HepG2 (cell line): ENCODE results near the gene PDPR. TPM values are rescaled to one million over a fixed set of nuclear protein-coding genes. Genes with fewer than 3 reads are reported as not detected.
"Not testable (repeated sequence)": the region's sequence is repeated elsewhere in the genome, so short reads cannot be mapped to it uniquely, and the experiment has no call there.

ENCODE experiments used
- ATAC-seq: fragments of 200-7000 bp; cut with Tn5 transposase; 3 replicates; pipeline ENCODE4 v1.9.1; 2020; ENCODE audit warnings: mild to moderate bottlenecking, moderate library complexity
- BruUV-seq: library from RNA; stranded (reverse); fragments of 400-500 nt; replicated peaks from 2 replicates; lab custom pipeline; 2021; lab: Mats Ljungman, UMichigan
- CTCF ChIA-PET: fragments of 300-600 bp; formaldehyde crosslinking; extraction: SDS; loops from one replicate; lab custom pipeline; 2021; ENCODE audit warnings: low total read pairs, inconsistent platforms, low intra/inter-chr PET ratio; lab: Yijun Ruan, JAX
- POLR2A ChIA-PET: fragments of 350-600 bp; sonication (Branson Sonifier 250); formaldehyde crosslinking; loops from one replicate; lab custom pipeline; 2020; ENCODE audit warnings: antibody characterized with exemption, inconsistent platforms; lab: Yijun Ruan, JAX
- DNase-seq: peaks from one replicate; pipeline ENCODE4 v3.0.0-alpha.2; 2015; ENCODE audit warnings: low spot score
- FAIRE-seq: peaks from 3 replicates; lab custom pipeline; 2011; peaks lifted over from hg19 to GRCh38; lab: Jason Lieb, UNC
- H2AFZ ChIP-seq: one replicate; pipeline ENCODE4 v1.6.1; 2011; ENCODE audit warnings: low read length, inconsistent platforms
- H3K27ac ChIP-seq: fragments of 300-600 bp; 3 replicates; pipeline ENCODE4 v1.8.0; 2011; ENCODE audit warnings: mixed run types, mild to moderate bottlenecking, mixed read lengths, low read length, inconsistent platforms; ENCODE audit not compliant: insufficient read depth; ENCODE audit errors: extremely low read length
- H3K27me3 ChIP-seq, 2 experiments: fragments of 200-600 bp in 1 of 2; 2 replicates in 1 of 2; 3 replicates in 1 of 2; pipeline versions ENCODE4 v1.6.0 to v1.8.0; 2011; ENCODE audit warnings: low read length in 2 of 2, mild to moderate bottlenecking in 2 of 2, moderate library complexity in 2 of 2, inconsistent platforms in 1 of 2; ENCODE audit not compliant: insufficient read depth in 2 of 2, control insufficient read depth in 1 of 2
- H3K36me3 ChIP-seq, 2 experiments: fragments of 200-600 bp in 1 of 2; replicated peaks in 1 of 2; 2 replicates in 1 of 2; 3 replicates in 1 of 2; pipeline versions ENCODE4 v1.5.1 to v1.8.0; 2011; ENCODE audit warnings: low read length in 2 of 2, inconsistent platforms in 1 of 2; ENCODE audit not compliant: insufficient read depth in 2 of 2, control insufficient read depth in 1 of 2
- H3K4me1 ChIP-seq: 2 replicates; pipeline ENCODE4 v1.5.1; 2012; ENCODE audit warnings: low read length, inconsistent platforms; ENCODE audit not compliant: insufficient read depth
- H3K4me2 ChIP-seq: 2 replicates; pipeline ENCODE4 v1.6.0; 2011; ENCODE audit warnings: low read depth, low read length, inconsistent platforms
- H3K4me3 ChIP-seq, 3 experiments: fragments of 200-600 bp in 1 of 3; sonication (generic), shearing (Covaris generic) in 1 of 3; replicated peaks in 1 of 3; 2 replicates each; pipeline ENCODE4 v1.5.1; 2011 to 2016; ENCODE audit warnings: low read length in 3 of 3, inconsistent platforms in 2 of 3, low read depth in 2 of 3, mild to moderate bottlenecking in 2 of 3, control low read depth in 1 of 3, mixed read lengths in 1 of 3; ENCODE audit not compliant: insufficient read depth in 1 of 3
- H3K79me2 ChIP-seq: one replicate; pipeline ENCODE4 v1.6.1; 2011; ENCODE audit warnings: low read length, inconsistent platforms; ENCODE audit not compliant: insufficient read depth
- H3K9ac ChIP-seq: 2 replicates; pipeline ENCODE4 v1.6.0; 2011; ENCODE audit warnings: mild to moderate bottlenecking, low read depth, low read length, inconsistent platforms; ENCODE audit not compliant: insufficient read depth
- H3K9me3 ChIP-seq: 2 replicates; pipeline ENCODE4 v1.5.1; 2012; ENCODE audit warnings: mild to moderate bottlenecking, low read length
- H4K20me1 ChIP-seq: 2 replicates; pipeline ENCODE4 v1.6.0; 2011; ENCODE audit warnings: inconsistent platforms, mild to moderate bottlenecking, low read length, moderate library complexity; ENCODE audit not compliant: insufficient read depth
- GABPB1 ChIP-seq: IDR thresholded peaks from 2 replicates; pipeline ENCODE4 v1.6.1; 2016; ENCODE audit warnings: mild to moderate bottlenecking, missing genetic modification reagents, moderate library complexity, missing compliant biosample characterization
- PHF8 ChIP-seq: sonication (generic); formaldehyde crosslinking; IDR thresholded peaks from 2 replicates; pipeline ENCODE4 v1.5.0; 2020; ENCODE audit warnings: missing genetic modification reagents
- RBFOX2 ChIP-seq: fragments of 200-400 bp; formaldehyde crosslinking; IDR thresholded peaks from 2 replicates; pipeline ENCODE4 v1.6.1; 2017; ENCODE audit warnings: low read depth, mild to moderate bottlenecking, low read length
- SAP130 ChIP-seq: IDR thresholded peaks from 2 replicates; pipeline ENCODE4 v1.6.1; 2016; ENCODE audit warnings: low read depth
- ZFY ChIP-seq: sonication (generic); formaldehyde crosslinking; IDR thresholded peaks from 2 replicates; pipeline ENCODE4 v1.4.0; 2020; ENCODE audit warnings: missing genetic modification reagents
- WGBS: methylation state at CpG from one replicate; pipeline ENCODE4 v1.1.6; 2017; ENCODE audit warnings: low lambda C conversion rate; 5-methylcytosine and 5-hydroxymethylcytosine counted together
- in situ Hi-C: cut with HindIII; loops from 2 replicates; pipeline ENCODE4 v1.10.0; 2017; ENCODE audit warnings: low pct_unique_long_range_greater_than_20kb; ENCODE audit not compliant: extremely low pct_ligation_motif_present
- intact Hi-C: fragments of 100-400 bp; cut with micrococcal nuclease; formaldehyde crosslinking; loops from one replicate; pipeline ENCODE4 v1.10.0; 2022; ENCODE audit not compliant: unreplicated experiment
- polyA plus RNA-seq, 8 experiments: library from polyadenylated mRNA; depleted of rRNA in 3 of 8; stranded (reverse) in 7 of 8; unstranded in 1 of 8; fragments of >200 nt; fragmentation: Illumina TruSeq in 4 of 8; extraction: Trizol in 4 of 8; gene quantifications; 2 replicates each; pipeline versions ENCODE4 v1.2.1 to v1.2.3, GENCODE V29; 2011 to 2016; ENCODE audit warnings: low read depth in 4 of 8, missing spikeins in 1 of 8, mixed read lengths in 1 of 8; ENCODE audit not compliant: insufficient read depth in 1 of 8
- total RNA-seq, 5 experiments: library from RNA; depleted of rRNA; stranded (reverse); fragments of >200 nt; fragmentation: Illumina TruSeq; extraction: Trizol; gene quantifications; 2 replicates each; pipeline ENCODE4 v1.2.3, GENCODE V29; 2016; ENCODE audit warnings: low read depth in 1 of 5
- TF ChIP-seq, protein P1 (sequence below): sonication (generic); formaldehyde crosslinking; IDR thresholded peaks from 2 replicates; pipeline ENCODE4 v1.4.0; 2020; ENCODE audit warnings: missing genetic modification reagents
- TF ChIP-seq, protein P2 (sequence below): sonication (generic); formaldehyde crosslinking; IDR thresholded peaks from 2 replicates; pipeline ENCODE4 v1.5.1; 2020; ENCODE audit warnings: mild to moderate bottlenecking, missing genetic modification reagents, moderate library complexity

The PDPR gene
- total and polyA plus RNA-seq, 2 of the 13 experiments (the other 11 are each of a cell fraction or from before 2014, with no cell fraction given), result 19.5 to 29.9 TPM

DNA sequence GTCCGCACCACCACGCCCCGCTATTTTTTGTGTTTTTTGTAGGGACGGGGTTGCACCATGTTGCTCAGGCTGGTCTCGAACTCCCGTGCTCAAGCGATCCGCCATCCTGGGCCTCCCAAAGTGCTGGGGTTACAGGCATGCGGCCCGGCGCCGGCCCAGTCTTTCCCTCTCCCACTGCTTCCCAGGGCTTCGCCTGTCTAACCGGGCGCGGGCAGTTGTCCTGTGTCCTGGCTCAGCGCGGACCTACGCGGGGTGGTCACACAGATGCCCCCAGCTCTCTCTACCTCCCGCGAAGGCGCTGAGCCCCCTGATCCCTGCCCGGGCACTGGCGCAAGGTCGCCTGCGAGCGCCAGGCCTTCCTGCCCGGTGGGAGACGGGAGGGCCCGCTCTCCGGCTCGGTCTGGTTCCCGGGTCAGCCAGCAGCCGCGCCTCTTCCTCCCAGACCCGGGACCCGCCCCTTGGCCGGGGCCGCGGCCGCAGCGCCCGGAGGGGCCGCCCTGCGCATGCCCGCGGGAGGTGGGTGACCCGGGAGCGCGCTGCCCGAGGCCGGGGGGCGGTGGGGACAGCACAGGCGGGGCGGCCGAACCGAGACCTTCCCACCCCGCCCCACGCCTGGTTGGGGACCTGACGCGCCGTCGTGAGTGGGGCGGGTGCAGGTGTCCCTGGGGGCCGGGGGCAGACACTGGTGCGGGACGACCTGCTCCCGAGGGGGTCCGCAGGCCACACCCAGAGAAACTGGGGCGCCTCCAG, 73.9 kb downstream of the PDPR start:
- H3K4me1 ChIP-seq, POLR2A ChIA-PET, H3K9ac ChIP-seq, H3K79me2 ChIP-seq, CTCF ChIA-PET, DNase-seq, BruUV-seq, H4K20me1 ChIP-seq, intact Hi-C loops, in situ Hi-C loops, H3K27ac ChIP-seq, H3K27me3 ChIP-seq, H2AFZ ChIP-seq, H3K9me3 ChIP-seq, H3K36me3 ChIP-seq, H3K4me2 ChIP-seq, FAIRE-seq: not testable (repeated sequence)
- TF ChIP-seq RBFOX2 (0 out of 2 replicates have a peak, but pooled peaks have one; percentile 38), GABPB1 (CRISPR knock-in tag) (peak; percentile 37; the same call in 1 of the 2 replicates), ZFY (CRISPR knock-in tag) (peak; percentile 68; the same call in 1 of the 2 replicates), SAP130 (peak; percentile 36; the same call in 1 of the 2 replicates), PHF8 (CRISPR knock-in tag) (peak; percentile 44; the same call in 1 of the 2 replicates)
- TF ChIP-seq, protein P1, sequence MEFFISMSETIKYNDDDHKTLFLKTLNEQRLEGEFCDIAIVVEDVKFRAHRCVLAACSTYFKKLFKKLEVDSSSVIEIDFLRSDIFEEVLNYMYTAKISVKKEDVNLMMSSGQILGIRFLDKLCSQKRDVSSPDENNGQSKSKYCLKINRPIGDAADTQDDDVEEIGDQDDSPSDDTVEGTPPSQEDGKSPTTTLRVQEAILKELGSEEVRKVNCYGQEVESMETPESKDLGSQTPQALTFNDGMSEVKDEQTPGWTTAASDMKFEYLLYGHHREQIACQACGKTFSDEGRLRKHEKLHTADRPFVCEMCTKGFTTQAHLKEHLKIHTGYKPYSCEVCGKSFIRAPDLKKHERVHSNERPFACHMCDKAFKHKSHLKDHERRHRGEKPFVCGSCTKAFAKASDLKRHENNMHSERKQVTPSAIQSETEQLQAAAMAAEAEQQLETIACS, result peak; percentile 68; the same call in 1 of the 2 replicates
- TF ChIP-seq, protein P2, sequence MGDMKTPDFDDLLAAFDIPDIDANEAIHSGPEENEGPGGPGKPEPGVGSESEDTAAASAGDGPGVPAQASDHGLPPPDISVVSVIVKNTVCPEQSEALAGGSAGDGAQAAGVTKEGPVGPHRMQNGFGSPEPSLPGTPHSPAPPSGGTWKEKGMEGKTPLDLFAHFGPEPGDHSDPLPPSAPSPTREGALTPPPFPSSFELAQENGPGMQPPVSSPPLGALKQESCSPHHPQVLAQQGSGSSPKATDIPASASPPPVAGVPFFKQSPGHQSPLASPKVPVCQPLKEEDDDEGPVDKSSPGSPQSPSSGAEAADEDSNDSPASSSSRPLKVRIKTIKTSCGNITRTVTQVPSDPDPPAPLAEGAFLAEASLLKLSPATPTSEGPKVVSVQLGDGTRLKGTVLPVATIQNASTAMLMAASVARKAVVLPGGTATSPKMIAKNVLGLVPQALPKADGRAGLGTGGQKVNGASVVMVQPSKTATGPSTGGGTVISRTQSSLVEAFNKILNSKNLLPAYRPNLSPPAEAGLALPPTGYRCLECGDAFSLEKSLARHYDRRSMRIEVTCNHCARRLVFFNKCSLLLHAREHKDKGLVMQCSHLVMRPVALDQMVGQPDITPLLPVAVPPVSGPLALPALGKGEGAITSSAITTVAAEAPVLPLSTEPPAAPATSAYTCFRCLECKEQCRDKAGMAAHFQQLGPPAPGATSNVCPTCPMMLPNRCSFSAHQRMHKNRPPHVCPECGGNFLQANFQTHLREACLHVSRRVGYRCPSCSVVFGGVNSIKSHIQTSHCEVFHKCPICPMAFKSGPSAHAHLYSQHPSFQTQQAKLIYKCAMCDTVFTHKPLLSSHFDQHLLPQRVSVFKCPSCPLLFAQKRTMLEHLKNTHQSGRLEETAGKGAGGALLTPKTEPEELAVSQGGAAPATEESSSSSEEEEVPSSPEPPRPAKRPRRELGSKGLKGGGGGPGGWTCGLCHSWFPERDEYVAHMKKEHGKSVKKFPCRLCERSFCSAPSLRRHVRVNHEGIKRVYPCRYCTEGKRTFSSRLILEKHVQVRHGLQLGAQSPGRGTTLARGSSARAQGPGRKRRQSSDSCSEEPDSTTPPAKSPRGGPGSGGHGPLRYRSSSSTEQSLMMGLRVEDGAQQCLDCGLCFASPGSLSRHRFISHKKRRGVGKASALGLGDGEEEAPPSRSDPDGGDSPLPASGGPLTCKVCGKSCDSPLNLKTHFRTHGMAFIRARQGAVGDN (CRISPR knock-in tag), result peak; percentile 25; the same call in 1 of the 2 replicates
- peak; percentile 80 for ATAC-seq
- peak overlapping the region in 1 of 3 experiments; percentile 31; a peak in 3 of 6 replicates for H3K4me3 ChIP-seq
- WGBS, result 76% methylated on average over 4 of the region's 71 CpGs
